NCI-H146 treated with DMSO at 0.1 percent for 48 hours (cell line): ENCODE data around the gene ACER3.
"Not testable (repeated sequence)": the region's sequence is repeated elsewhere in the genome, so short reads cannot be mapped to it uniquely, and the experiment has no call there.

ENCODE experiments used
- DNase-seq: peaks from one replicate; lab custom pipeline; 2025; ENCODE audit not compliant: unreplicated experiment; lab: John Stamatoyannopoulos, UW

ACER3 gene

GRCh38 chr11:76836613-76837291, 24.0 kb upstream of the ACER3 start:
- no peak for DNase-seq

DNA sequence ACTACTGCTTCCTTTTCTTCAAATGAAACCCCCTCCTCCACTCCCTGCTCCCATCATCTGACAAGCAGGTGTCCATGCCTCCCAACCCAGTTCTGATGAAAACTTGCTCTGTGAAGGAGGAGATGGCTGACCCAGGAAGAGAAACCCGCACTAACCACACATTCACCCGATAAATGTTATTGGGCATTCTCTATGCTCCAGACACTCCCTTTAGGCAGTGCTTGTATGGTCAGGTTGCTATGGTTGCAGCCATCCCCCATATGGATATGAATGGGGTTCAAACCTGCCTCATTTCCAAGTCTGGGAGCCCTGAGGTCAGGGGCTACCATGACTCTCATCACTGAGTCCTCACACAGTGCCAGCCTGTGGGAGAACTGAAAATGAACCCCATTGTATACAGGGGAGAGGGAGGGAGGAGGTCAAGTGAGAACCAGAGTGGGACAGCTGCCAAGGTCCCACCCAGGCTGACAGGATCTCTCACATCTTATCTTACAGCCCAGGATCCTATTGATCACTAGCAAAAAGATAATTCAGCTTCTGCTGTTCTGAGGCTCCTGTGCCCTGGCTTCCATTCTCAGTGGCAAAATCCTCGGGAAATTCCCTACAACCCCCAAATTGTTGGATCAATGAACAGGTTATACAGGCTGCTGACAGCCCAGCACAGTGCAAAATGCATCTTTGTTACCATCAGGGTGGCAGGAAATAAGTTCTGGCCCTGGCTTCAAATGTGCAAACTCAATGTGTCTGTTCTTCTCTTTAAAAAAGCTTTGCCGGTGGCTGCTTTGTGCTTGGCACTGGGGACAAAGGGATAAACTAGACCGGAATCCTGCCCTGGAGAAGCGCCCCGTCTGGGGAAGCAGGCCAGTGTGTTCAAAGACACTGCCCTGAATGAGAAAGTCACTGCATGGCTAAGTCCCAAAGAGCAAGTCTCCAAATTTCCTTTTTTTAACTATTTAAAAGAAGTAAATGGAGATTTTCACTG, 22.7 kb upstream of the ACER3 start:
- DNase-seq: no peak

DNA sequence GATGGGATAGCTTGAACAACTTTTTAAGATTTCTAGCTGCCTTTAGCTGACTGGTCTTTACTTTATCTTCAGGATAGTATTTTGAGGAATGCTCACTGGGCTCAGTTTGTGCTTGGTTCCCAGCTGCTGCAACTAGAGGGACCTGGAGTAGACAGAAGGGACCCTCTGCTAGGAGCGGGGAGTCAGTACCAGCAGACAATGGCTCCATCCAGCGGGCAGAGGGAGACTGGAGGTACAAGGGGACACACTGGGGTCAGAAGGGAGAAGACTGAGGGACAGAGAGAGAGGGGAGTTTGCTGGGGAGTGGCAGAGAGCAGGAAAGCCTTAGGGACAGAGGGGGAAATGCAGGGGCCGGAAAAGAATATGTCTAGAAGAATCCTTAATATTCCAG, 22.0 kb upstream of the ACER3 start:
- DNase-seq: no peak

- DNase-seq: no peak
Observed at GRCh38 chr11:76839311-76839710, 21.4 kb upstream of the ACER3 start.

GRCh38 chr11:76841923-76842452, 18.7 kb upstream of the ACER3 start:
- DNase-seq: no peak

- DNase-seq: no peak
Observed at GRCh38 chr11:76843907-76844306, 16.8 kb upstream of the ACER3 start.

DNA sequence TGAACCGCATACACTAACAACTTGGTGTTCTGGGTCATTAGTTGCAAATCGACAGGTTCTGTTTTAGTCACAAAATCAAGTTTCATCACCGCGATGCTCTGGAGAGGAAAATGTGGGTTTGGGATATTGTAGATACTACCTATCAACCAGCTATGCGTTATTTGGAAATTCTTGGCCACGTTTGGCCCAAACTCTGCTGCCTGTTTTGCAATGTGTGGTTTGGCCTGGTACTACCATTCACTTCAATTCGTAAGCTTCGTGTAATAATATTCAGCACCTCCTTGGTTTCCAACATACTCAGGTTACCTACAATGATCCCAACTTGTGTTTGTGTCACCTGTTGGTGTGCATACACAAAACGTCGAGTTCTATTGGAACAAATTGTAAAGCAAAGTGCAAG, 16.2 kb upstream of the ACER3 start:
- no peak for DNase-seq

- no peak for DNase-seq
Observed at GRCh38 chr11:76845069-76845468, 15.6 kb upstream of the ACER3 start.

DNA sequence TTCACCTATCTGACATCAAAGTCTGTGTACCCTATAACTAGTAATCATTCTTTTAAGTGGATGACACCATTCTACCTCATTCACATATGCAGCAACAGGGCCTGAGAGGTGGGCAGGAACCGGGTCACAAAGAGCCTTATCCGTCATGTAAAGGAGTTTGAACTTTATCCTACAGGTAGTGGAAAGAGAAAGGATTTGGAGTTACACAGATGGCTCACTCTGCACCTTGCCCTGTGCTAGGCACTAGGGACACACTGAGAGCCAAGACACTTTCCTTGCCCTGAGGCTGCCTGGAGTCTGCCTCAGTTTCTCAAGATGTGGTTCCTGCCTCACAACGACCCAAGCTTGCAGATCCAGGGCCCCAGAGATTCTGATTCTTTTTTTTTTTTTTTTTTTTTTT, 14.3 kb upstream of the ACER3 start:
- DNase-seq: no peak

DNA sequence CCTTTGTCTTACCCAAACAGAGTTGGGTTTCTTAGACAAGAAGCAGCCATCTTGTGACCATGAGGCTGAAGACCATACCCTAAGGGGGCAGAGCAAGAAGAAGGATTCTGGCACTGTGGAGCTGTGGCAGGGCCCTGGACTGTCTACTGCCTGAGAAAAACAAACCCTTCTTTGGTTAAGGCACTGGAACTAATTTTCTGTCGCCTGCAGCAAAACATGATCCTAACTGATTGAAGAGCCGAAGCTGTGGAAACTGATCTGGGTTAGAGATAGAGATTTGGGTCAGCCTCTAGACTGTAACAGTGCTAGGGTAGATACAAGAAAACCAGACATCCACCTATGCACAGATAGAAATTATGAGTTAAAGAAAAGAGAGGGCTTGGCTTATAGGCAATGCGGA, 11.3 kb upstream of the ACER3 start:
- DNase-seq: no peak

- no peak for DNase-seq
Observed at GRCh38 chr11:76850130-76850529, 10.6 kb upstream of the ACER3 start.

- no peak for DNase-seq
Observed at GRCh38 chr11:76850815-76851214, 9.9 kb upstream of the ACER3 start.

DNA sequence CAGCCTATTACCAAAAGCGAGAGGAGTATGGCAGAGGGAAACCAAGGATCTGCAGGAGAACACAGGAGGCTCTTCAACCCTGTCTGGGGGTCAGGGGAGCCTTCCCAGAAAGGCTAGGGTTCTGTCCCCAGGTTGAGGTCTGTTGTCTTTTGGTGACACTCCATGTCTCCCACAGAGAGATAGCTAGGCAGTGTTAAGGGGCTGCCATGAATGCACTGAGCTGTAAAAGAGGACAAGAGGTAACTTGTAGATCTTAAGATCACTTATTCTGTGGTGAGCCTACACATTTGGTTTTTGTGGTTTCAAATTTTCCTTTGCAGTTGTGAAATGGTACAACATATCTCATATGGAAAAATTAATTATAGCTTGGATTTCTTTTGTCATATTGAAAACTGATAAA, 6.0 kb upstream of the ACER3 start:
- DNase-seq: no peak

DNA sequence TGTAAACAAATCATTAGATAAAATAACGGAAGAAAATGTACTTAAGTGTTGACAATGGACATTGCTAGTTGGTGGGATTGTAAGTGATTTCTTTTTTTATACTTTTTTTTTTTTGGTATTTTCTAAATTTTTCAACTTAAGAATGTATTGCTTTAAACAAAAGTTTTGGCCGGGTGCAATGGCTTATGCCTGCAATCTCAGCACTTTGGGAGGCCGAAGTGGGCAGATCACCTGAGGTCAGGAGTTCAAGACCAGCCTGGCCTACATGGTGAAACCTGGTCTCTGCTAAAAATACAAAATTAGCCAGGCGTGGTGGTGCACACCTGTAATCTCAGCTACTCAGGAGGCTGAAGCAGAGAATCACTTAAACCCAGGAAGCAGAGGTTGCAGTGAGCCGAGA, 5.0 kb upstream of the ACER3 start:
- DNase-seq: not testable (repeated sequence)

DNA sequence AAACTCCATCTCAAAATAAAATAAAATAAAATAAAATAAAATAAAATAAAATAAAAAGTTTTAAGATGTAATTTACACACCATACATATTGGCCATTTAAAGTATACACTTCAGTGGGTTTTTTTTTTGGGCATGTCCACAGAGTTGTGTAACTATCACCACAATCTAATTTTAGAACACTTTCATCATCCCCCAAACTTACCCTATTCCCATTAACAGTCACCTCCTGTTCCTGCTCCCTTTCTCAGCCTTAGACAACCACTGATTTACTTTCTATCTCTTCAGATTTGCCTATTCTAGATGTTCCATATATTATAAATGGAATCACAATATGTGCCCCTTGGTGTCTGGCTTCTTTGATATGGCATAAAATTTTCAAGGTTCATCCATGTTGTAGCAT, 4.6 kb upstream of the ACER3 start:
- no peak for DNase-seq

- DNase-seq: no peak
Observed at GRCh38 chr11:76856571-76856970, 4.1 kb upstream of the ACER3 start.

DNA sequence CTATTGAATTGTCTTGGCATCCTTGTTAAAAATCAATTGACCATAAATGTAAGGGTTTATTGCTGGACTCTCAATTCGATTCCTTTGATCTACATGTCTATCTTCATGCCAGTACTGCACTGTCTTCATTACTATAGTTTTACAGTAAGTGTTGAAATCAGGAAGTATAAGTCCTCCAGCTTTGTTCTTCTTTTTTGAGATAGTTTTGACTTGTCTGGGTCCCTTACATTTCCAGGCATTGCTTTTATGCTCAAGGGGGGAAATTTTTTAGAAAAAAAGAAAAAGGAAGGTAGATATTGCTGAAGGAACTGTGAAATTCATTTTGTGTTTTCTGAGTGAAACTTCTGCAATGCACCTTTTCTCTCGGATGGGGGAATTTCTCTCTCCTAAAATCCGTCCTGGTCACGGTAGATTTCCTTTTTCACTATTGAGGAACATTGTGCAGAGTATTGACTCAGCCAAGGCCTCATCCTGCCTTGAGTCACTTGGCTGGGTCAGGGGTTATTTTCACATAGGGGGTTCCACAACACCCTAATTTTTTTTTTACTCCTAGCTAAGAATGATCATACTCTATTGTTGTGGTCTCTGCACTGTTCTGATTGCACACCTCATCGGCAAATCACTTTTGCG, 2.8 kb upstream of the ACER3 start:
- DNase-seq: no peak

DNA sequence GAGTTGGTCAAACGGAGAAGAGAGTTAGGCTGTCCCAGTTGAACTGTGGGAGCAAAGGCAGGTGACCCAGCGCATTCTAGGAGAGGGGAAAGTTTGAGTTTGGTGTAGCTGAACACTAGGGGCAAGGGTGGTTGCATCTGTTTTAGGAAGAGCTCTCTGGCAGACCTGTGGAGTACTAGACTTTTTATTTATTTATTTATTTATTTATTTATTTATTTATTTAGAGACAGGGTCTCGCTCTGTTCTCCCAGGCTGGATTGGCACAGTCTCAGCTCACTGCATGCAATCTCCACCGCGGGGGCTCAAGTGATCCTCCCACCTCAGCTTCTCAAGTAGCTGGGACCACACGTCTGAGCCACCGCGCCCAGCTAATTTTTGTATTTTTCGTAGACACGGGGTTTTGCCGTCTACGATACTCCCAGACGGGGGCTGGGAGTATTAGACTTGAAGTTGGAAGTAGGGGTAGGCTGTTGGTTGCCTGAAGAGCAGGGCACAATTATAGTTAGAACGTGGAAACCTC, 950 bp upstream of the ACER3 start:
- no peak for DNase-seq

- DNase-seq: no peak
Observed at GRCh38 chr11:76861490-76861953, 804 bp downstream of the ACER3 start.

DNA sequence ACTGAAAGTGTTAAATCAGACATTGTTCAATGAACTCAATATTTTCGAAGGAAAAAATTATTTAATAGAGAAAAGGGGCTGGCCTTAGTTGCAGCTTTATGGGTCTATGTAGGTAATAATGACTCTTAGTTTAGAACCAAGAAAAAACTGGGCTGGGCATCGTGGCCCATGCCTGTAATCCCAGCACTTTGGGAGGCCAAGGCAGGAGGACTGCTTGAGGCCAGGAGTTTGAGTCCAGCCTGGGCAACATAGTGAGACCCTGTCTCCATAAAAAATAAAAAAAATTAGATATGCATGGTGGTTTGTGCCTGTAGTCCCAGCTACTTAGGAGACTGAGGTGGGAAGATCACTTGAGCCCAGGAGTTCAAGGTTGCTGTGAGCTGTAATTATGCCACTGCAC, 2.1 kb downstream of the ACER3 start:
- not testable (repeated sequence) for DNase-seq

GRCh38 chr11:76863196-76863777, 2.6 kb downstream of the ACER3 start:
- DNase-seq: no peak
